OCI-LY1 (cell line): ENCODE data around the gene UNC93B1.

Source experiments
- H2AFZ ChIP-seq: fragments of 200-600 bp; sonication (generic), shearing (Covaris generic); 2 replicates; pipeline ENCODE4 v1.6.0; 2014; ENCODE audit warnings: antibody characterized with exemption, mild to moderate bottlenecking, low read length
- H3F3A ChIP-seq: fragments of 200-600 bp; sonication (generic), shearing (Covaris generic); 2 replicates; pipeline ENCODE4 v1.6.0; 2014; ENCODE audit warnings: mild to moderate bottlenecking, antibody characterized with exemption, low read length, moderate library complexity; ENCODE audit not compliant: insufficient read depth
- H3K27ac ChIP-seq: fragments of 200-600 bp; sonication (generic); 2 replicates; pipeline ENCODE4 v1.5.1; 2014; ENCODE audit warnings: low read length, mixed run types, mild to moderate bottlenecking, low read depth; ENCODE audit not compliant: poor library complexity, severe bottlenecking
- H3K27me3 ChIP-seq: fragments of 200-600 bp; sonication (generic); 2 replicates; pipeline ENCODE4 v1.6.0; 2014; ENCODE audit warnings: antibody characterized with exemption, mild to moderate bottlenecking, low read length, moderate library complexity; ENCODE audit not compliant: insufficient read depth
- H3K36me3 ChIP-seq: fragments of 200-600 bp; sonication (generic); 2 replicates; pipeline ENCODE4 v1.6.1; 2014; ENCODE audit warnings: mild to moderate bottlenecking, antibody characterized with exemption, low read length, moderate library complexity, mixed read lengths; ENCODE audit not compliant: insufficient read depth
- H3K4me1 ChIP-seq: fragments of 200-600 bp; sonication (generic); 2 replicates; pipeline ENCODE4 v1.5.1; 2014; ENCODE audit warnings: mild to moderate bottlenecking, low read length, moderate library complexity; ENCODE audit not compliant: insufficient read depth, severe bottlenecking
- H3K4me2 ChIP-seq: fragments of 200-600 bp; sonication (generic), shearing (Covaris generic); 2 replicates; pipeline ENCODE4 v1.6.1; 2014; ENCODE audit warnings: low read length
- H3K4me3 ChIP-seq: fragments of 200-600 bp; sonication (generic); 2 replicates; pipeline ENCODE4 v1.5.1; 2014; ENCODE audit warnings: low read length, low read depth, mild to moderate bottlenecking, mixed read lengths; ENCODE audit not compliant: poor library complexity, severe bottlenecking
- H3K79me2 ChIP-seq: fragments of 200-600 bp; shearing (Covaris generic); 2 replicates; pipeline ENCODE4 v1.6.1; 2016; ENCODE audit warnings: mixed run types, low read length, mixed read lengths; ENCODE audit not compliant: insufficient read depth
- H3K9ac ChIP-seq: fragments of 200-600 bp; sonication (generic), shearing (Covaris generic); 2 replicates; pipeline ENCODE4 v1.6.1; 2014; ENCODE audit warnings: mild to moderate bottlenecking, low read length, mixed read lengths
- H3K9me2 ChIP-seq: fragments of 200-600 bp; sonication (generic), shearing (Covaris generic); 2 replicates; pipeline ENCODE4 v1.6.1; 2014; ENCODE audit warnings: low read depth, mild to moderate bottlenecking, low read length, mixed read lengths
- H3K9me3 ChIP-seq: fragments of 200-600 bp; shearing (Covaris generic); 2 replicates; pipeline ENCODE4 v1.6.1; 2014; ENCODE audit warnings: low read length, mixed read lengths
- H4K20me1 ChIP-seq: fragments of 200-600 bp; sonication (generic), shearing (Covaris generic); 2 replicates; pipeline ENCODE4 v1.6.0; 2016; ENCODE audit warnings: mild to moderate bottlenecking, low read length; ENCODE audit not compliant: insufficient read depth
- CTCF ChIP-seq: fragments of 200-600 bp; sonication (generic), shearing (Covaris generic); IDR thresholded peaks from 2 replicates; pipeline ENCODE4 v1.5.1; 2017; ENCODE audit warnings: mild to moderate bottlenecking, antibody characterized with exemption, low read length, moderate library complexity, mixed read lengths
- EZH2 ChIP-seq: fragments of 200-600 bp; sonication (generic), shearing (Covaris generic); IDR thresholded peaks from 2 replicates; pipeline ENCODE4 v1.8.0; 2017; ENCODE audit warnings: borderline replicate concordance, mixed run types, mild to moderate bottlenecking, antibody characterized with exemption, low read length, moderate library complexity, mixed read lengths

UNC93B1 gene

GRCh38 chr11:68014947-68015447, 11.1 kb upstream of the UNC93B1 start:
- Histone ChIP-seq H3K27me3 (peaks cover 5% of the 10 kb centered on the region), H3K79me2 (no peaks in the 10 kb centered on the region), H2AFZ (no peak overlapping the region), H3K4me1 (peaks cover 5% of the 10 kb centered on the region), H3K4me2 (no peak overlapping the region), H3K9ac (no peak overlapping the region), H3K27ac (no peak overlapping the region), H3K9me2 (no peaks in the 10 kb centered on the region), H3K4me3 (no peak overlapping the region), H3K36me3 (no peaks in the 10 kb centered on the region), H3F3A (no peaks in the 10 kb centered on the region), H3K9me3 (no peaks in the 10 kb centered on the region), H4K20me1 (no peaks in the 10 kb centered on the region)
- TF ChIP-seq CTCF (no peak), EZH2 (no peak)

GRCh38 chr11:68014157-68014946, 10.5 kb upstream of the UNC93B1 start:
- TF ChIP-seq CTCF (no peak), EZH2 (no peak)
- Histone ChIP-seq H3K9ac (no peak overlapping the region), H2AFZ (no peak overlapping the region), H3K27me3 (peaks cover 5% of the 10 kb centered on the region), H3K79me2 (no peaks in the 10 kb centered on the region), H3K4me2 (no peak overlapping the region), H3F3A (no peaks in the 10 kb centered on the region), H3K27ac (no peak overlapping the region), H3K4me1 (peaks cover 8% of the 10 kb centered on the region), H3K9me3 (no peaks in the 10 kb centered on the region), H4K20me1 (no peaks in the 10 kb centered on the region), H3K9me2 (no peaks in the 10 kb centered on the region), H3K36me3 (no peaks in the 10 kb centered on the region), H3K4me3 (no peak overlapping the region)

- TF ChIP-seq EZH2, result no peak
- TF ChIP-seq CTCF, result no peak
- H3K9ac ChIP-seq, result no peak overlapping the region
- no peaks in the 10 kb centered on the region for H4K20me1 ChIP-seq
- peaks cover 14% of the 10 kb centered on the region for H3K4me1 ChIP-seq
- H3K36me3 ChIP-seq, result no peaks in the 10 kb centered on the region
- no peak overlapping the region for H3K4me3 ChIP-seq
- no peak overlapping the region for H3K27ac ChIP-seq
- H3K27me3 ChIP-seq, result peaks cover 5% of the 10 kb centered on the region
- H3F3A ChIP-seq, result no peaks in the 10 kb centered on the region
- H3K9me2 ChIP-seq, result no peaks in the 10 kb centered on the region
- no peak overlapping the region for H3K4me2 ChIP-seq
- H2AFZ ChIP-seq, result no peak overlapping the region
- no peaks in the 10 kb centered on the region for H3K79me2 ChIP-seq
- no peaks in the 10 kb centered on the region for H3K9me3 ChIP-seq
Measured at GRCh38 chr11:68013611-68014156, 9.8 kb upstream of the UNC93B1 start.
